Bronchial epithelial cell (primary cell): ENCODE measurements around the gene GLP2R. TPM values are rescaled to one million over a fixed set of nuclear protein-coding genes. Genes with fewer than 3 reads are reported as not detected.

Source experiments
- DNase-seq: peaks from one replicate; pipeline ENCODE4 v3.0.0-alpha.2; 2010; ENCODE audit warnings: low read depth
- FAIRE-seq: peaks from 2 replicates; lab custom pipeline; 2011; peaks lifted over from hg19 to GRCh38; lab: Jason Lieb, UNC
- H3K27me3 ChIP-seq: 2 replicates; pipeline ENCODE4 v1.5.1; 2011; ENCODE audit warnings: low read length; ENCODE audit not compliant: control insufficient read depth, insufficient read depth
- H3K36me3 ChIP-seq: 2 replicates; pipeline ENCODE4 v1.5.1; 2011; ENCODE audit warnings: low read length; ENCODE audit not compliant: control insufficient read depth, insufficient read depth
- H3K4me3 ChIP-seq: 2 replicates; pipeline ENCODE4 v1.5.1; 2011; ENCODE audit warnings: mild to moderate bottlenecking, low read depth, low read length, control low read depth
- total RNA-seq: library from RNA; depleted of rRNA; stranded (reverse); fragments of >200 nt; gene quantifications from 2 replicates; pipeline ENCODE4 v1.2.1, GENCODE V29; 2014
- TF ChIP-seq, protein P1 (sequence below): IDR thresholded peaks from 2 replicates; pipeline ENCODE4 v1.5.1; 2011; ENCODE audit warnings: mild to moderate bottlenecking, moderate library complexity, low read length, control low read depth, inconsistent platforms; ENCODE audit not compliant: insufficient read depth, severe bottlenecking

Gene GLP2R
- total RNA-seq, 1 donor from 2014 or later = under 0.01 TPM

- FAIRE-seq (no peak), DNase-seq (no peak)
- Histone ChIP-seq H3K4me3 (no peak overlapping the region), H3K27me3 (no peaks in the 10 kb centered on the region), H3K36me3 (no peaks in the 10 kb centered on the region)
- TF ChIP-seq, protein P1, sequence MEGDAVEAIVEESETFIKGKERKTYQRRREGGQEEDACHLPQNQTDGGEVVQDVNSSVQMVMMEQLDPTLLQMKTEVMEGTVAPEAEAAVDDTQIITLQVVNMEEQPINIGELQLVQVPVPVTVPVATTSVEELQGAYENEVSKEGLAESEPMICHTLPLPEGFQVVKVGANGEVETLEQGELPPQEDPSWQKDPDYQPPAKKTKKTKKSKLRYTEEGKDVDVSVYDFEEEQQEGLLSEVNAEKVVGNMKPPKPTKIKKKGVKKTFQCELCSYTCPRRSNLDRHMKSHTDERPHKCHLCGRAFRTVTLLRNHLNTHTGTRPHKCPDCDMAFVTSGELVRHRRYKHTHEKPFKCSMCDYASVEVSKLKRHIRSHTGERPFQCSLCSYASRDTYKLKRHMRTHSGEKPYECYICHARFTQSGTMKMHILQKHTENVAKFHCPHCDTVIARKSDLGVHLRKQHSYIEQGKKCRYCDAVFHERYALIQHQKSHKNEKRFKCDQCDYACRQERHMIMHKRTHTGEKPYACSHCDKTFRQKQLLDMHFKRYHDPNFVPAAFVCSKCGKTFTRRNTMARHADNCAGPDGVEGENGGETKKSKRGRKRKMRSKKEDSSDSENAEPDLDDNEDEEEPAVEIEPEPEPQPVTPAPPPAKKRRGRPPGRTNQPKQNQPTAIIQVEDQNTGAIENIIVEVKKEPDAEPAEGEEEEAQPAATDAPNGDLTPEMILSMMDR = no peak
Observed at GRCh38 chr17:9809409-9809808, 16.3 kb upstream of the GLP2R start.

GRCh38 chr17:9810100-9810949 is 15.4 kb upstream of the GLP2R start:
- Histone ChIP-seq H3K27me3 (no peaks in the 10 kb centered on the region), H3K36me3 (no peaks in the 10 kb centered on the region), H3K4me3 (no peak overlapping the region)
- DNase-seq = no peak
- TF ChIP-seq, protein P1 = no peak
- no peak for FAIRE-seq

DNA sequence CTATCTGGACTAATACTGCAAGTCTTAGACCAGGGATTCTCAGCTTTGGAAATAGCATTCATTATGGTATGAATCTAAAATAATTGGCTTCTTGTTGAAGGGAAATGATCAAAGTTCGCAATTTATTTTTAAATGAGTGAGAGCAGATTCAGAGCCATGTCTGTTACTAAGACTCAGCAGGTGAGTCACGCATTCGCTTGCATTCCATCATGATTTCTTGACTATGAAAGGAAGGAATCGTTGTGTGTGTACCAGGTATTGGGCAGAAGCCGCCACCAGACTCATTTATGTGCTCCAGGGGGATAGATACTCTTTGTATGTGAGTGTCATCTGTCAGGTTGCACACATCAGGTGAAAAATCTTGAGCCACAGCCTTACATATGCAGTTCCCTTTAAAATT is 14.6 kb upstream of the GLP2R start:
- H3K4me3 ChIP-seq = no peak overlapping the region
- TF ChIP-seq, protein P1 = no peak
- no peaks in the 10 kb centered on the region for H3K36me3 ChIP-seq
- DNase-seq (peak; percentile 42), FAIRE-seq (no peak)
- no peaks in the 10 kb centered on the region for H3K27me3 ChIP-seq

DNA sequence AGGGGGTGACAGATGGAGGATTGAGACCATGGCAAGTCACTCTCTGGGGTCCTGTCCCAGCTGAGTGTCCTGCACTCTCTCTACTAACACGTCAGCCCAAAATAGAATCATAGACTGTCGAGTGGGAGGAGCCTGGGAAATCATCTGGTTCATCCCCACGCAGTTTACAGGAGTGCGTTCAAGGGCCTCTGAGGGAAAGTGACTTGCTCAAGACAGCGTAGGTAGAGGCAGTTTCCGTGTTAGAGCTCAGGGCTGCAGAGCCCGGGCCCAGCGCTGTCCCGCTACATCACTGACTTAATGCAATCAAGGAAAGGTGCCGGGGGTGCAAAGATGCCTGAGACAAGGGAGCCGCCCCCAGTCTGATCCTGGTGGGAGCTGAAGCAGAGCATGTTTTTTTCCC is 14.2 kb upstream of the GLP2R start:
- H3K4me3 ChIP-seq = no peak overlapping the region
- DNase-seq (no peak), FAIRE-seq (no peak)
- no peaks in the 10 kb centered on the region for H3K36me3 ChIP-seq
- H3K27me3 ChIP-seq = no peaks in the 10 kb centered on the region
- TF ChIP-seq, protein P1 = no peak

GRCh38 chr17:9813166-9813565 is 12.6 kb upstream of the GLP2R start:
- H3K27me3 ChIP-seq = no peaks in the 10 kb centered on the region

More at GRCh38 chr17:9813166-9813565, 12.6 kb upstream of the GLP2R start:
- DNase-seq = no peak
- Histone ChIP-seq H3K4me3 (no peak overlapping the region), H3K36me3 (no peaks in the 10 kb centered on the region)
- TF ChIP-seq, protein P1 = no peak
- no peak for FAIRE-seq
